GM19328 (cell line): ENCODE measurements around the gene MPO.

Source experiments
- ATAC-seq: cut with Tn5 transposase; IDR thresholded peaks from one replicate; pipeline ENCODE4 v1.9.1; 2021; ENCODE audit warnings: mild to moderate bottlenecking, moderate library complexity; ENCODE audit not compliant: unreplicated experiment

The MPO gene

DNA sequence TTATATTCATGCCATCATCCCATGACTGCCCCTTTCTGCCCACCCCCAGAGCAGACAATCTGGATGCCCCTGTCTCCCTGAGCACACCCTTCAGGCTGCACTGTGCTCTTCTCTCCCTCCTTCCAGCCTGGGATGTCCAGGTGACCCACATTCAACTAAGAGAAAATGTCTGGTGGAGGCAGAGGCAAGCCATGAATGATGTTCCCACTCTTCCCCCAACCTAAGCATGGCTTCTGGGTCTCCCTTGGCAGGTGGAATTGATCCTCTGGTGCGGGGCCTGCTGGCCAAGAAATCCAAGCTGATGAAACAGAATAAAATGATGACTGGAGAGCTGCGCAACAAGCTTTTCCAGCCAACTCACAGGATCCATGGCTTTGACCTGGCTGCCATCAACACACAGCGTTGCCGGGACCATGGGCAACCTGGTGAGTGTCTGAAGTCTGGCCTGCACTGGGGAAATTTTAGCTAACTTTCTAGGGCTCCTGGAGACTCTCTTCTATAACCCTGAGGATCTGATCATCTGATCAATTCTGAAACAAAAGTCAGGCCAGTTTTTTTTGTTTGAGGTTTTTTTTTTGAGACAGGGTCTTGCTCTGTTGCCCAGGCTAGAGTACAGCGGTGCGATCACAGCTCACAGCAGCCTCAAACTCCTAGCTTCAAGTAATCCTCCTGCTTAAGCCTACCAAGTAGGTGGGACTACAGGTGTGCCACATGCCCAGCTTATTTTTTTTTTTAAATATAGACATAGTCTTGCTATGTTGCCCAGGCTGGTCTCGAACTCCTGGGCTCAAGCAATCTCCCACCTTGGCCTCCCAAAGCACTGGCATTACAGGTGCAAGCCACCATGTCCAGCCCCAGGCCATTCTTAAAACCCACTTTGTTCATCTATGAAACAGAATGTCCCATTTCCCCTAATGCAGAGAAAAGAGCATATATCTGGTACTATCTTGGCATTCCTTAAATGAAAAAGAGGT, 14.5 kb downstream of the MPO start:
- no peak for ATAC-seq

DNA sequence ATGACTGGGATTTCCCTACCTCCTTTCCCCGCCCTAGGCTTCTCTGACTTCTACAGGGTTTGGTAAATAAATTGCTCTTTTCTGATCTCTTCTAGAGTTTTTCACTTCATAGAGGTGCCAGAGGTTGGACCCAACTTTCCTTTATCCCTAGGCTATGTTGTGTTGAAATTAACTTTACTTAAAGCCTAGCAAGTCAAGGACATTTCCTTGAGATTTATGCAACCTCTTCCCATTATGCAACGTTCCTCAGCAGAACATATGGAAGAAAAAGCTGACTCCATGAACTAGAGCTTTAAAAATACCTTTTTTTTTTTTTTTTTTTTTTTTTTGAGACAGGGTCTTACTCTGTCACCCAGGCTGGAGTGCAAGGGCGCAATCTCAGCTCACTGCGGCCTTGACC, 15.5 kb downstream of the MPO start:
- no peak for ATAC-seq

DNA sequence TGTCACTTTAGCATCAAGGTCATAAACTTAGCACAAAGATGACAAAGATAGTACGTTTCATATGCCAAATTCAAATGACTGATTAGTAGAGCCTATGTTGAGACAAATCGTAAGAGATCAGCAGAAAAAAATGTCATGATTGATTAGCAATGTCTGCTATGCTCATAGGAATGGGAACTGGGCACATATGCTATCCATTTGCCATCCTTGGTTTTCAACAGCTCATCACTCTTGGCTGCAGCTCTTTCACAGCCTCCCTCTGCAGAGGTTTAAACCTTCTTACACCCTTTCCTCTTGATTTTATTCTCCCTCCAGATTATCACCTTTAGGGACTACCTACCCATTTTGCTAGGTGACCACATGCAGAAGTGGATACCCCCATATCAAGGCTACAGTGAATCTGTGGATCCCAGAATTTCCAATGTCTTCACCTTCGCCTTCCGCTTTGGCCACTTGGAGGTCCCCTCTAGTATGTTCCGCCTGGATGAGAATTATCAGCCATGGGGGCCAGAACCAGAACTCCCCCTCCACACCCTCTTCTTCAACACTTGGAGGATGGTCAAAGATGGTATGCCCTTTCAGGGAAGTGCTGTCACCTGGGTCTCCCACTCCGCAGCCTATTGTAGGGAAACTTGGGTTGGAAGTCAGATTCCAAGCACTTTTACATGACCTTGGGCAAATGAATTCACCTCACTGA, 16.2 kb downstream of the MPO start:
- ATAC-seq = no peak

DNA sequence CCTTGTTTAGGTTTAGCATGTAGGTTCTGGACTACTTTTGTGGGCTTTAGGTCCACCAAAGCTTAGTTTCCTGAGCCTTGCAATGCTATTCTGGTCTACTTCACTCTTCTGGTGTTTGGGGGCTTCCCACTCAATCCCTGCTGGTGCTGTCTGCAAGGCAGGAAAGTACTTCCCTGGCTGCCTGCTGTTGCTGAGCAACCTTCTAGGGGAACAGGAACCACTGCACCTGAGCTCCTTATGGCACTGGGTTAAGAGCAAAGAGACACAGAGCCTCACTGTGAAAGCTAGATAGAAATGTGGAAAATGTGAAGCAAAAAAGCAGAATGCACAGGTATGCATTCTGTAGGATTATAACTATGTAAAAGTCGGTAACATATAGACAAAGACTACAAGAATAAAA, 17.0 kb downstream of the MPO start:
- ATAC-seq = no peak

DNA sequence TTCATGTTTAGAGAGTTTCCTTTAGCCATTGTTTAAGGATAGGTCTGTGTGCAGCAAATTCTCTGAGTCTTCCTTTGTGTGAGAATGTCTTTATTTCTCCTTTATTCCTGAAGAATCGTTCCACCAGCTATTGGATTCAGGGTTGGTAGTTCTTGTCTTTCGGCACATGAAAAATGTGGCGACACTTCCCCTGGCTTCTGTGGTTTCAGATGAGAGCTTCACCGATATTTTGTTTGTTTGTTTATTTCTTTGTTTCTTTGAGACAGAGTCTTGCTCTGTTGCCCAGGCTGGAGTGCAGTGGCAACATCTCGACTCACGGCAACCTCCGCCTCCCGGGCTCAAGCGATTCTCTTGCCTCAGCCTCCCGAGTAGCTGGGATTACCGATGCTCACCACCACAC, 18.6 kb downstream of the MPO start:
- no peak for ATAC-seq

DNA sequence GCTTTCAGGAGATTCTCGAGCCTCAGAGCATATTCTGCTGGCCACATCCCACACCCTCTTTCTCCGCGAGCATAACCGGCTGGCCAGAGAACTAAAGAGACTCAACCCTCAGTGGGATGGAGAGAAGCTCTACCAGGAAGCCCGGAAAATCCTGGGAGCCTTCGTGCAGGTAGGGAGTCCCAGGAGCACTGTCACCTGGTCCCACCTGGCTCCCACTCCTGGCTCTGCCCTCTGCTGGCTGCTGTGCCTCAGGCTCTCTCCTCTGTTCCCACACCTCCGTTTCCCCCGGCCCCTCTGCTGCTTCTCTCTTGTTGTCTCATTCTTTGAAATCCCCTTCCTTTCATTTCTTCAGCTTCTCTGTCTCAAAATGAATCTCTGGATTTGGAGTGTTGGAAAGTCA, 25.9 kb downstream of the MPO start:
- ATAC-seq = no peak

DNA sequence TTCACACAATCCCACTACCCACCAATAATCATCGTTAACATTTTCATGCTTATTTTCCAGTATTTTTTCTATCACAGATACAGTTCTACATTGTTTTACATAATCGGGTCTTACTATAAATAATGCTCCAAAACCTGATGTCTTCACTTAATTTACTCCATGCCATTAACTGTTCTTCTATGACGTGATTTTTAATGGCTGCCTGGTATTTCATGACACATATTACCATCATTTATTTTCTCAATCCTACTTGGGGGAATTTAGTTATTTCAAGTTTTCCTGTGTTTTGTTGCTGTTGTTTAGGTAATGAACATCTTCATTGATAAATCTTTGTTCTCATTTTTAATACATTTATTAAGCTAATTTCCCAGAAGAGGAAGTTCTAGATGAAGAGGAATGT, 27.7 kb downstream of the MPO start:
- no peak for ATAC-seq

DNA sequence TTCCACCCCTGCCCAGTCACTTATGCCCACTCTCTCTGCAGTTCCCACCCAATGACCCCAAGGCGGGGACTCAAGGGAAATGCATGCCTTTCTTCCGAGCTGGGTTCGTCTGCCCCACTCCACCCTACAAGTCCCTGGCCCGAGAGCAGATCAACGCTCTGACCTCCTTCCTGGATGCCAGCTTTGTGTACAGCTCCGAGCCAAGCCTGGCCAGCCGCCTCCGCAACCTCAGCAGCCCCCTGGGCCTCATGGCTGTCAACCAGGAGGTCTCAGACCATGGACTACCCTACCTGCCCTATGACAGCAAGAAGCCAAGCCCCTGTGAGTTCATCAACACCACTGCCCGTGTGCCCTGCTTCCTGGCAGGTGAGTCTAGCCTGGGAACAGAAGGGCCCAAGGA, 28.6 kb downstream of the MPO start:
- no peak for ATAC-seq

DNA sequence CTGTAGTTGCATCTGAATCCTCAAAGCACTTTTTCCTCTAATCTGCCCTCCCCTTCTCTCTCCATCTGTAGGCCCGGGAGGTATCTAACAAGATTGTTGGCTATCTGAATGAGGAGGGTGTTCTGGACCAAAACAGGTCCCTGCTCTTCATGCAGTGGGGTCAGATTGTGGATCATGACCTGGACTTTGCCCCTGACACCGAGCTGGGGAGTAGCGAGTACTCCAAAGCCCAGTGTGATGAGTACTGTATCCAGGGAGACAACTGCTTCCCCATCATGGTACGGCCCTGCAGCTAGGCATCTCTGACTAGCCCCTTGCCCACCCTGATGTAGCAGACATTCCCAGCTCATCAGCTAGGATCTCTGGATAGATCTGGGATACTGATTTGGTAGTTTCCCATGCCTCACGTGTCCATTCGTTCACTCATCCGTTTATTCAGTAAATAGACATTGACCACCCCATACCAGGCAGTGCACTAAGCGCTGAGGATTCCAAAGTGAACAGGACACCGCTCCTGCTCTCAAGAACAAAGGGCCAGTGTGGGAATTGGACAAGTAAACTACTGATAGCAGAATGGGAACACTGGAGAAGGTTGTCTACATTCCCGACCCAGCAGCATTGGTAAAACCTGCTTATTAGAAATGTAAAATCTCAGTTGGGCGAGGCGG, 30.3 kb downstream of the MPO start:
- no peak for ATAC-seq

DNA sequence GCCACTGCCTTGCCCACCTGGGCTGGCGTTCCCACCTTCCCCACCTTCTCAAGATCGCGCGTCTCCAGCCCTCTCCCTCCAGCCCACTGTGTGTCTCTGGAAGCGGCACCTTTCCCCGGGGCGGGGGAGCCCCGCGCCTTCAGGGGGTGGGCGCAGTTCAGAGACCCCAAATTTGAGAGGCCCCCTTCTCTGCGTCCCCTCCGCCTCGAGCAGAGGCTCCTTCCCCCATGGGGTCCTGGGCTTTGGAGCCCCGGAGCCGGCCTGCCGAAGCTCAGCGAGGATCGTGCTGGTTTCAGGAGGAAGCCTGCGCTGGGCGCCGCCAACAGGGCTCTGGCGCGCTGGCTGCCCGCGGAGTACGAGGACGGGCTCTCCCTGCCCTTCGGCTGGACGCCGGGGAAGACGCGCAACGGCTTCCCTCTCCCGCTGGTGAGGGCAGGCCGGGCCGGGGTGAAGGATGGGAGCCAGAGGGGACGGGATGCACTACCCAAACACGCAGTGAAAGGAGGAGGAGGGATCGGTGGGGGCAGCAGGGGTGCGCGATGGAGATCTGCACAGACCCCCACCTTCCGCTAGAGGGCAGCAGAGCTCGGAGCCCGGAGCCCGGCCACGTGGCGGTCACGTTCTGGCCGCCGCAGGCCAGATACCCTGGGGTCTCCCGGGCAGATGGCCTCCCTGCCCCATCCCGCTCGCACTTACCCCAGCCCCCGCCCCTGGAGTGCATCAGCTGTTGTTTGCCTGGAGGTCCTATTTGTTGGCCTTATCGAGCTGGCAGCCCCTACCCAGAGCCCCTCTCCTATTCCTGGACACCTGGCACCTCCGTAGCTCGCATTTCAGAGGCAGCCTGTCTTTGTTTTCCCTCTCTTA, 31.2 kb downstream of the MPO start:
- no peak for ATAC-seq

DNA sequence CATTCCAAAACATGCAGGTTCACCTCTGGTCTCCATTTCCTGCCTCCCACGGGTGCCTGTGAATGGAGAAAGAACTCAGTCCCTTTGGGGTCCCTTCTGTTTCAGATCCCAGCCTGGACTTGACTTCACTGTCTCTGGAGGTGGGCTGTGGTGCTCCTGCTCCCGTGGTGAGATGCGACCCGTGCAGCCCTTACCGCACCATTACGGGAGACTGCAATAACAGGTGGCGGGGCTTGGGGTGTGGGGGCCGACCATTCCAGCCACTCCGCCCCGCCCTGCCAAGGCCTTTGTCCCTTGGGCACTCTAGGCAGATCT, 31.8 kb downstream of the MPO start:
- ATAC-seq = no peak

DNA sequence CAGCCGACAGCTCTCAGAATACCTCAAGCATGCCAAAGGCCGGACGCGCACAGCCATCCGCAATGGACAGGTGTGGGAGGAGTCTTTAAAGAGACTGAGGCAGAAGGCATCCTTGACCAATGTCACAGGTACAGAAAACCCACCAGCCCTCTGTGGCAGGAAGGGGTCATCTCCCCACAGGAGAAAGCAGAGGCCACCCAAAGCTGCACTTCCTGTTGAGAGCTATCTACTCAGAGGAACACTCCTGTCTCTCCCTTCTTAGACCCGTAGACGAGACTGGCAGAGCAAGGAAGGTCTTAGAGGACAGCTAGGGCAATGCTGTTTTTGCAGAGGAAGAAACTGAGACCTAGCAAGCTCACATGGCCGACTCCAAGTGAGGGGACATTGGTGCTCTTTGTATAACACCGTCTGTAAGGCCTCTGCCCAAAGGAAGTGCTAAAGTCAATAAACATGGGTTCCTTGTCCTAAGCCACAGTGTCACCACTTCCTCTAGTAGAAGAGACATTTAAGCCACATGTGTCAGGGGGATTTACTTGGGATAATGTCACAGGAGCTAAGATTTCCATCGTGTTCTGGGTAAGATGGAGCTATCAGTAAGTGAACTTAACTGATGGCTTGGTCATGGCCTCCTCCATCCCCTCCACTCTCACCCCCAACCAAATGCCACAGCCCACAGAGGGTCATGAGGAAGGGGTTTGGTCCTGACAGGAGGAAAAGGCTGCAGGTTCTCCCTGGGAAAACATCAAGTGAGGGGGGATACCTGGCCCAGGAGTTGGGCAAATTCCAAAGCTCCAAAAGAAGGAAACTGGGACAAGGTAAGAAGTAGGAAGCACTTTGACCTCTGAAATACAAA, 33.0 kb downstream of the MPO start:
- no peak for ATAC-seq

DNA sequence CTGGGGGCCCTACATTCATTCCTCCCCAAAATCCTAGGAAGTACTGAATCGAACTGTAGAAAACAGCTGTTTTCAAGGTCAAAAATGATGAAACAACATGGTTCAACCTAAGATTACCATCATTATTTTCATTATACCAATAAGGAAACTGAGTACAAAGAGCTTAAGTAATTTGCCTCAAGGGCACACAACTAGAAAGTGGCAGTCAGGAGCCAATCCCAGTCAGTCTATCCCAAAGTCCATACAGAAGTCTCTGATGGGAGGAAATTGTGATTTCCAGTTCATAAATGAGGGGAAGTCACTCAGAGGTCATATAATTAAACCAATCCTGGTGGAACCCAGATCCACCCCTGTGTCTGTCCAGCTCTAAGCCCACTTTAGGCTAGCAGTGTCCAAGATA, 34.0 kb downstream of the MPO start:
- no peak for ATAC-seq

DNA sequence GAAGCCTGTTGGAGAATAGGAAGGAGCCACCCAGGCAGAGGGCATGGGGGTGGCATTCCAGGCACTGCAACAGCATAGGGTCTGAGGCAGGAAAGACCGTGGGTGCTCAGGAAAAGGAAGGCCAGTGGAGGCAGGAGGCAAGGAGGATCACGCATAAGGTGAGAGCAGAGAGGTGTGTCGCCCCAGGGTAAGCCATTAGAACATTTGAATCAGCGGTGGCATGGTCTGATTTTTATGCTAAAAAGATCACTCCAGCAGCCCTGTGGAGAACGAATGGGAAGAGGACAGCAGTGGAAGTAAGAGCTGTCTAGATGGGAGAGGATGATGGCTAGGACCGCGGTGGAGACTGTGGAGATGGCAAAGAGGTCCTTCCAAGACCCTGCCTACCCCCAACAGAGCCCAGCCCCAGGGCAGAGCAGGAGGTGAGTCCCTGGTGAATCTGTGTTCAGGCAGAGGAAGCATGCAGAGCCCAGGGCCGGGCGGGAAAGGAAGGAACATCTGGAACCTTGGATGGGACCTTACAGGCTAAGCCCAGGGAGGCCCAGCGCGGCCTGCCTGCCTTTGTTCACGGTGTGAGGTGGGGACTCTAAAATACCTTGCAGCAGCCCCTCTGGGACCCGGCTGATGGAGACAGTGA, 34.5 kb downstream of the MPO start:
- ATAC-seq = no peak

DNA sequence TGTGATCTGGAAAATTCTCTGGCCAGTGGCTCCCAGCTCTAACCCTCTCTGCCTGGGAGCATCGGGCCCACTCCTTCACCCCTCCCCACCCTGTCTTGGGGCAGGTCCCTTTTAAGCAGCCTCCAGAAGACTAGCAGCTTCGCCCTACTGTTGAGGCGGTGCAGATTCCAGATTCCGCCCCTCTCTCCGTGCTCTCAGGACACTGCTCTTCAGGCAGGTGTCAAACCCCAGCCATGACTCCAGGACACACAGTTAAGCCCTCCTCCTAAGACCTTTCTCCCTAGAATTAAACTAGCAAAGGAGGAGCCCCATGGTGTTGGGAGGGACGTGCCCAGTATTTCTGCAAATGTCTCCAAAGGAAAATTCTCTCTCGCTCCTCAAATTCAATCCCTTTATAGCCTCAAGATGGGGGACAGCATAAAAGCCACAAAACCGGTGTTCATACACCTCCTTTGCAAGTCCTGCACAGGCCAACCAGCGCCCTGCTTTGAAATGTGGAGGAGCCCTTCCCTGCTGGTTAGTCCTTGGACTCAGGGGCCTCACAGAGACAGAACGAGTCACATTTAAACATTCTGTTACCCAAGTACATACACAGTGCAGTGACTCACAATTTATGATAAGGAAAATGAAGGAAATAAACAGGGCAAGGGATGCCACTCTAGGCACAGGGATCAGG, 35.2 kb downstream of the MPO start:
- no peak for ATAC-seq

DNA sequence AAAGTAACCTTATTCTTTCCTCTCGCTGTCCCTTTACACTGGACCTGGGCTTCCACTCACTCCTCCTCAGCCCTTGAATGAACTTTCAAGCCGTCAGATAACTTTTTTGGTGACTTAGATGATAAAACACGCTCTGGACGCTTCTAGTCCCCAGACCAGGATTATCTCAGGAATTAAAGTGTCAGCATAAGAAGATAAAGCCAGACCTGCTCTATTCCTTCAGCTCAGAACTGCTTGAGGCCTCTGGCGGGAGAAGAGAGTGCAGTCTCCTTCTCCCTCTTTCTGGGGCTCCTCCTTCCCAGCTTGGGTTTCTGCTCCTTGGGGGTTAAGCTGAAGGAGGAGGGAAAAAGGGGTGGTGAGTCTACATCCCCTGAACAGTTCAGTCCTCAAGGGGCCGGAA, 35.8 kb downstream of the MPO start:
- ATAC-seq = no peak

DNA sequence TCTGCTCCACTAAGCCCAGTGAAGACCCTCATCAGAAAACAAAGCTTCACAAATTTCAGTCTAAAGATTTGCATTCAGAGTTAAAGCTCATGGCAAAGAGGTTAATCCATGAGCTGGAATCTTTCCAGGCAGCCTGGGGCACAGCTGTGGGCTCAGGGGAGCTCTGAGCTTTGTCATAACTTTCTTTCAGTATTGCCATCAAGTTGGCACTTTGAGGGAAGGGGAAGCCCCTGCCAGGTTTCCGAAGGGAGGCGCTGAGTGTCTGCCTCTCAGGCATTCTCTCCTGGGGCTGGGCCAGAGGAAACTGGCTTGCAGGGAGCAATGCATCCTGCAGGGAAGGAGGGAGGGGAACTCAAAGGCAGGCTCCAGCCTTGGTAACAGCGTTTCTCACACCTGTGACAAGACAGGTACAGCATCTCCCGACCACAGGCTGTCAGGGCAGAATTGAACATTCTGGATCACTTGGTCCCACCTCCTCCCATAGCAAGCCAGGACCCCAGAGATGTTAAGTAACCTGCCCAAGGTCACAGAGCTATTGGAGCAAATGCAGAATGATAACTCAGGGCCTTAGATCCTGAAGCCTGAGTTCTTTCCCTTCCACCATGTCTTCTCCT, 38.5 kb downstream of the MPO start:
- no peak for ATAC-seq

DNA sequence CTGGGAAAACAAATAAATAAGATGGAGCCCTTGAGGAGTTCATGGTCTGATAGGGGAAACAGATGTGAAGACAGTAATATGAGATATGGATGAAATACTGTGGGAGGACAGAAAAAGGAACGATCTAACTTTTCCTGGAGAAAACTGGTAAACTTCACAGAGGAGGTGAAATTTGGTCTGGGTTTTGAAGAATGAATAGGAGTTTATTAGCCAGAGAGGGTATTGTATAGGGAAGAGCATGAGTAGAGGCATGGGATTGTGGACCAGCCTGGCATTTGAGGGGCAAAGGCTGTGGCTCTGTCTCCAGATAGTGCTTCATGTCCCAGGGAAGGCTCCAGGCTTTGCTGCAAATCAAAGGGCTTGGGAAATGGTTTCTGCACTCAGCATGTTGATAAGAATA, 40.7 kb downstream of the MPO start:
- ATAC-seq = no peak
